CD14-positive monocyte (primary cell): ENCODE measurements around the gene AMOTL1. TPM values are rescaled to one million over a fixed set of nuclear protein-coding genes. Genes with fewer than 3 reads are reported as not detected.

ENCODE experiments used
- DNase-seq, 3 donors: peaks; one replicate each; pipeline ENCODE4 v3.0.0-alpha.2; 2011 to 2022
- H2AFZ ChIP-seq: 2 replicates; pipeline ENCODE4 v1.6.0; 2012; ENCODE audit warnings: mild to moderate bottlenecking, low read depth, low read length, inconsistent platforms; ENCODE audit not compliant: insufficient read depth, poor library complexity, severe bottlenecking
- H3K27ac ChIP-seq, 2 donors: 1 replicate in 1 of 2; 2 replicates in 1 of 2; pipeline ENCODE4 v1.5.1; 2012 to 2013; ENCODE audit warnings: low read length in 2 of 2, control low read depth in 1 of 2, inconsistent platforms in 1 of 2, low read depth in 1 of 2, mild to moderate bottlenecking in 1 of 2
- H3K27me3 ChIP-seq, 2 donors: one replicate each; pipeline versions ENCODE4 v1.6.0 to v1.6.1; 2011 to 2013; ENCODE audit warnings: low read length in 2 of 2; ENCODE audit not compliant: control insufficient read depth in 2 of 2, insufficient read depth in 2 of 2
- H3K36me3 ChIP-seq, 2 donors: replicated peaks in 1 of 2; 1 replicate in 1 of 2; 2 replicates in 1 of 2; pipeline versions ENCODE4 v1.5.1 to v1.6.1; 2012 to 2013; ENCODE audit warnings: low read length in 2 of 2, control low read depth in 1 of 2, inconsistent platforms in 1 of 2, mild to moderate bottlenecking in 1 of 2; ENCODE audit not compliant: insufficient read depth in 2 of 2, control insufficient read depth in 1 of 2
- H3K4me1 ChIP-seq, 2 donors: 1 replicate in 1 of 2; 2 replicates in 1 of 2; pipeline versions ENCODE4 v1.5.1 to v1.6.1; 2012 to 2013; ENCODE audit warnings: low read length in 2 of 2, control low read depth in 1 of 2, inconsistent platforms in 1 of 2, mild to moderate bottlenecking in 1 of 2, moderate library complexity in 1 of 2; ENCODE audit not compliant: insufficient read depth in 2 of 2, control insufficient read depth in 1 of 2
- H3K4me2 ChIP-seq: replicated peaks from 2 replicates; pipeline ENCODE3; 2012; ENCODE audit warnings: low read length, moderate library complexity, mild to moderate bottlenecking; ENCODE audit not compliant: poor library complexity, severe bottlenecking; ENCODE audit errors: extremely low read depth
- H3K4me3 ChIP-seq, 3 experiments: fragments of 200-600 bp in 1 of 3; sonication (generic) in 1 of 3; replicated peaks in 1 of 3; 1 replicate in 2 of 3; 2 replicates in 1 of 3; pipeline ENCODE4 v1.5.1; 2011 to 2013; ENCODE audit warnings: low read length in 3 of 3, mild to moderate bottlenecking in 3 of 3, control low read depth in 2 of 3, low read depth in 2 of 3, inconsistent platforms in 1 of 3, moderate library complexity in 1 of 3
- H3K79me2 ChIP-seq: 2 replicates; pipeline ENCODE4 v1.6.0; 2012; ENCODE audit warnings: mild to moderate bottlenecking, control low read depth, inconsistent platforms, low read length, moderate library complexity; ENCODE audit not compliant: insufficient read depth
- H3K9ac ChIP-seq: 2 replicates; pipeline ENCODE4 v1.6.0; 2017; ENCODE audit warnings: low read length, mild to moderate bottlenecking; ENCODE audit not compliant: insufficient read depth, poor library complexity, severe bottlenecking
- H3K9me3 ChIP-seq, 2 donors: replicated peaks in 1 of 2; 1 replicate in 1 of 2; 2 replicates in 1 of 2; pipeline versions ENCODE4 v1.5.1 to v1.6.1; 2012 to 2013; ENCODE audit warnings: low read length in 2 of 2, control low read depth in 1 of 2; ENCODE audit not compliant: control insufficient read depth in 1 of 2, insufficient read depth in 1 of 2
- H4K20me1 ChIP-seq: 2 replicates; pipeline ENCODE4 v1.6.0; 2012; ENCODE audit warnings: mild to moderate bottlenecking, low read length, control low read depth, moderate library complexity; ENCODE audit not compliant: insufficient read depth
- H3K27ac Mint-ChIP-seq, 7 donors: one replicate each; pipeline ENCODE4 v1.8.0; 2020; ENCODE audit warnings: mild to moderate bottlenecking in 7 of 7, mixed read lengths in 7 of 7, moderate library complexity in 6 of 7, inconsistent platforms in 2 of 7
- H3K27me3 Mint-ChIP-seq, 3 donors: one replicate each; pipeline ENCODE4 v1.8.0; 2021 to 2022; ENCODE audit warnings: low read depth in 3 of 3, mild to moderate bottlenecking in 3 of 3, mixed read lengths in 3 of 3, moderate library complexity in 3 of 3, inconsistent platforms in 1 of 3
- H3K36me3 Mint-ChIP-seq, 2 donors: one replicate each; pipeline ENCODE4 v1.8.0; 2020; ENCODE audit warnings: mixed read lengths in 2 of 2, inconsistent platforms in 1 of 2, mild to moderate bottlenecking in 1 of 2
- H3K4me1 Mint-ChIP-seq: one replicate; pipeline ENCODE4 v1.8.0; 2020; ENCODE audit warnings: mild to moderate bottlenecking, mixed read lengths
- H3K4me3 Mint-ChIP-seq, 2 donors: one replicate each; pipeline ENCODE4 v1.8.0; 2020; ENCODE audit warnings: mild to moderate bottlenecking in 2 of 2, mixed read lengths in 2 of 2, moderate library complexity in 1 of 2
- H3K9me3 Mint-ChIP-seq, 7 donors: one replicate each; pipeline ENCODE4 v1.8.0; 2020 to 2022; ENCODE audit warnings: mixed read lengths in 7 of 7, mild to moderate bottlenecking in 6 of 7, moderate library complexity in 6 of 7, inconsistent platforms in 2 of 7
- CTCF ChIP-seq: fragments of 200-600 bp; IDR thresholded peaks from one replicate; pipeline ENCODE4 v1.8.0; 2022; ENCODE audit warnings: antibody characterized with exemption, mild to moderate bottlenecking
- WGBS: methylation state at CpG from one replicate; pipeline ENCODE4 v1.1.5; 2013; ENCODE audit warnings: missing lambda C conversion rate; ENCODE audit not compliant: insufficient coverage; 5-methylcytosine and 5-hydroxymethylcytosine counted together
- intact Hi-C, 2 donors: fragments of 100-400 bp; cut with micrococcal nuclease; formaldehyde crosslinking; loops; one replicate each; pipeline versions ENCODE4 v1.15.0 to v1.15.1; 2023
- polyA plus RNA-seq, 3 donors: library from polyadenylated mRNA; depleted of rRNA in 1 of 3; unstranded in 2 of 3; stranded (reverse) in 1 of 3; fragments of 300-500 nt in 2 of 3; fragments of >200 nt in 1 of 3; fragmentation: Illumina TruSeq in 2 of 3; gene quantifications; 1 replicate in 2 of 3; 2 replicates in 1 of 3; pipeline ENCODE4 v1.2.3, GENCODE V29; 2012 to 2021

AMOTL1 gene
- polyA plus RNA-seq, 3 donors, result 0.41 to 0.66 (median 0.46) TPM

- no peak for DNase-seq
- H4K20me1 ChIP-seq, result no peaks in the 10 kb centered on the region
- Mint-ChIP-seq H3K4me3 (no peak overlapping the region), H3K4me1 (no peaks in the 10 kb centered on the region), H3K36me3 (peaks cover 26 to 30% of the 10 kb centered on the region in 2 donors), H3K27ac (no peak overlapping the region), H3K9me3 (no peaks in the 10 kb centered on the region), H3K27me3 (no peaks in the 10 kb centered on the region)
- H3K79me2 ChIP-seq, result no peaks in the 10 kb centered on the region
- intact Hi-C loops, result no loop called here
- H3K9me3 ChIP-seq, result no peaks in the 10 kb centered on the region
- no peak overlapping the region for H3K27ac ChIP-seq
- no peak for TF ChIP-seq CTCF
- H3K36me3 ChIP-seq, result peaks cover 0 to 34% of the 10 kb centered on the region in 2 donors
- H3K4me2 ChIP-seq, result no peak overlapping the region
- H2AFZ ChIP-seq, result no peak overlapping the region
- no peak overlapping the region for H3K4me3 ChIP-seq
- H3K9ac ChIP-seq, result no peak overlapping the region
- H3K4me1 ChIP-seq, result no peaks in the 10 kb centered on the region
- 100% methylated on average over 1 of the region's 2 CpGs for WGBS
- H3K27me3 ChIP-seq, result no peaks in the 10 kb centered on the region
Observed at GRCh38 chr11:94835594-94835927, 67.4 kb downstream of the AMOTL1 start.

GRCh38 chr11:94837317-94837716 lies 69.2 kb downstream of the AMOTL1 start:
- no peak for TF ChIP-seq CTCF
- Mint-ChIP-seq H3K4me1 (no peaks in the 10 kb centered on the region), H3K9me3 (no peaks in the 10 kb centered on the region), H3K27me3 (no peaks in the 10 kb centered on the region), H3K27ac (no peak overlapping the region), H3K4me3 (no peak overlapping the region), H3K36me3 (peaks cover 17 to 20% of the 10 kb centered on the region in 2 donors)
- Histone ChIP-seq H2AFZ (no peak overlapping the region), H3K36me3 (peaks cover 0 to 17% of the 10 kb centered on the region in 2 donors), H3K9me3 (no peaks in the 10 kb centered on the region), H4K20me1 (no peaks in the 10 kb centered on the region), H3K4me1 (no peaks in the 10 kb centered on the region), H3K27me3 (no peaks in the 10 kb centered on the region), H3K79me2 (no peaks in the 10 kb centered on the region), H3K4me3 (no peak overlapping the region), H3K9ac (no peak overlapping the region), H3K27ac (no peak overlapping the region), H3K4me2 (no peak overlapping the region)
- DNase-seq, result no peak
- intact Hi-C loops, result no loop called here
- WGBS, result 100% methylated on average over 1 of the region's 2 CpGs
